GM12872 (cell line): ENCODE results near the gene IARS1.

Source experiments
- TF ChIP-seq, protein P1 (sequence below): IDR thresholded peaks from 3 replicates; pipeline ENCODE4 v1.5.1; 2011; ENCODE audit warnings: low read depth, mild to moderate bottlenecking, low read length, moderate library complexity; ENCODE audit not compliant: insufficient read depth

The IARS1 gene

DNA sequence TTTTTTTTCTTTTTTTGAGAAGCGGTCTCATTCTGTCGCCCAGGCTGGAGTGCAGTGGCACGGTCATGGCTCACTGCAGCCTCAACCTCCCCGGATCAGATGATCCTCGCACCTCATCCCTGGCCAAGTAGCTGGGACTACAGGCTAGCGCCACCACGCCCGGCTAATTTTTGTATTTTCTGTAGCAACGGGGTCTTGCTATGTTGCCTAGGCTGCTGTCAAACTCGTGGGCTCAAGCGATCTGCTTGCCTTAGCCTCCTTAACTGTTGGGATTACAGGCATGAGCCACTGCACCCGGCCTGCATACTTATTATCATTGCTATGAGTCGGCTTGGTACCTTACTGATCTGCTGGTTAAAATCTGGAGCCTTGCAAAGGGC lies 790 bp upstream of the IARS1 start:
- TF ChIP-seq, protein P1, sequence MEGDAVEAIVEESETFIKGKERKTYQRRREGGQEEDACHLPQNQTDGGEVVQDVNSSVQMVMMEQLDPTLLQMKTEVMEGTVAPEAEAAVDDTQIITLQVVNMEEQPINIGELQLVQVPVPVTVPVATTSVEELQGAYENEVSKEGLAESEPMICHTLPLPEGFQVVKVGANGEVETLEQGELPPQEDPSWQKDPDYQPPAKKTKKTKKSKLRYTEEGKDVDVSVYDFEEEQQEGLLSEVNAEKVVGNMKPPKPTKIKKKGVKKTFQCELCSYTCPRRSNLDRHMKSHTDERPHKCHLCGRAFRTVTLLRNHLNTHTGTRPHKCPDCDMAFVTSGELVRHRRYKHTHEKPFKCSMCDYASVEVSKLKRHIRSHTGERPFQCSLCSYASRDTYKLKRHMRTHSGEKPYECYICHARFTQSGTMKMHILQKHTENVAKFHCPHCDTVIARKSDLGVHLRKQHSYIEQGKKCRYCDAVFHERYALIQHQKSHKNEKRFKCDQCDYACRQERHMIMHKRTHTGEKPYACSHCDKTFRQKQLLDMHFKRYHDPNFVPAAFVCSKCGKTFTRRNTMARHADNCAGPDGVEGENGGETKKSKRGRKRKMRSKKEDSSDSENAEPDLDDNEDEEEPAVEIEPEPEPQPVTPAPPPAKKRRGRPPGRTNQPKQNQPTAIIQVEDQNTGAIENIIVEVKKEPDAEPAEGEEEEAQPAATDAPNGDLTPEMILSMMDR, result no peak

DNA sequence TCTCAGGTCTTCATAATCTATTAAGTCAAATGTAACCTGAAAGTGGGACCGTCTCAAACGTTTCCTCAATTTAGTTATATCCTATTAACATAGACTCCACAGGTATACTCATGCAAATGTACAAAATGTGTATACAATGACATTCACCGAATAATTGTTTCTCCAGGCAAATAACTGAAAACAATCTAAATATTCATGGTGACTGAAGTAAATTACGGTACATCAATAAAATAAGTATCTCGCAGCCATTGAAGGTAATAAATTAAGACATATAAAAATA lies 482 bp downstream of the IARS1 start:
- TF ChIP-seq, protein P1, result no peak

DNA sequence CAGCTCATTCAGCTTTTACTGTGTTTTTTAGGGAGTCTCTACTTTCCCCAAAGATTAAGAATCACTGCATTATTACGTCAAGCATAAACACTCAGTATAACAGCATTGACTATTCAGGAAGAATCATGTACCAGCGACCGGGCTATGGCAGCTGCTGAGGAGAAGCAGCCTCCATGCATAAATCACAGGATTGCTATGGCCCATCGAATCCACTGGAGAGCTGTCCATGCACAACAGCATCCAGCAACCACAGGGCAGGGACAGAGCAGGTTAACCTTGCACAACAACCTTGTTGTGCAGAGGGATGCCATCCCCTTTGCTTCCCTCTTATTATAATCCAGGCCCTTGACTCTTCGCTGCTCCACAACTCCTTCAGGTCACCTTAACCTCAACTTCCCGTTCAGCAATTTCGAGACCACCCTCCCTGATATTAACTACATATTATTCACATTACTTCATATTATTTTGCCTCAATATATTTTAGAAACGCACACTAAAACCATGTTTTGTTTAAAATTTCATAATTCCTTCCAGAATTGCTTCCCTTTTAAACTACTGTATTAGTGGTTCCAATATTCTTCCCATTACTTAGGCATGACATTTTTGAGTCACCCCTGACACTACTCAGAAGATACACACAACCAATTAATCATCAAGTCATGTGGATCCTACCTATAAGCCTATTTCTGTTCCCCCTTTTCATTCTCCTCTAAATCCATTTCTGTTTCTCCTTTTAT lies 991 bp downstream of the IARS1 start:
- TF ChIP-seq, protein P1, result no peak

DNA sequence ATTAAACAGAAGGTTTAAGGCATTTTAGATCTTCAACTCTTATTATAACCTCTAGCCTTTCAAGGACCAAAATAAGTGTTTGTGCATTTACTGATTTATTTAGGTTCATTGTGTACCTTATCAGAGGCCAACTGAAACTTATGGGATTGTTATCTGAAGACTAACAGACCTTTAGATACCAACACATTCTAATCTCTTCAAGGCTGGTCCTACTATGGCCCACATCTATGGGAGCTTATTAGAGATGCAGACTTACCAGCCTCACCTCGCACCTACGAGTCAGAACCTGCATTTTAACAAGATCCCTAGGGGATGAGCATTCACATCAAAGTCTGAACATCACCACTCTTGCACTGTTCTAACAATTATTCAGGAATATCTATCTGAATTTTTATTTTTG lies 1.9 kb downstream of the IARS1 start:
- TF ChIP-seq, protein P1, result no peak

DNA sequence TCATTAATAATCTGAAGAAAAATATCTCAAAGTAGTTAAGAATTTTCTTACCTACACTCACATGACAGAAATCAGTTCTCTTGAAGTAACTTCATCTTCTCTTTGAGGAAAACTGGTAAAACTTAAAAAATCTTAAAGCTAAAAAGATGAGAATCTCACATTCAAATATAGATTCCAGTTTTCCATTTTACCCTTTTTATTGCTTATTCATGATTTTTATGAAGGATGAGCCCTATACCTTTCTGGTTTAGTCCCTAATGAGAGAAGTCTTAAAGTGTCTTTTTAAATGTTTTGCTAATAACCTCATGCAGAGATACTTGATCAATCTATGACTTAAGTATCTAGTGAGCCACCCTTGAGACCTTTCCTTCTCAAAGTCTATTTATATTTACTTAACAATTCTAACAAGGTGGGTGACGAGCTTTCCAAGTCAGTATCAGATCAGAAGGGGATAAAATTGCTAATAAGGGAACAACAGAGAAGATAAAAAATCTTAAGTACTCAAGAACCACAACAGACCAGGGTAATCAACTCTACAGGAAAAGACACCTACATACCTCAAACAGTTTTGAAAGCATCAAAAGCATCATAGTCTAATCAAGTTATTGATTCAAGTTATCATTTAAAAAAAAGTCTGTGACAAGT lies 2.6 kb downstream of the IARS1 start:
- TF ChIP-seq, protein P1, result no peak

GRCh38 chr9:92289708-92290390 lies 3.6 kb downstream of the IARS1 start:
- TF ChIP-seq, protein P1, result no peak

GRCh38 chr9:92279302-92279701 lies 14.2 kb downstream of the IARS1 start:
- TF ChIP-seq, protein P1, result no peak
